Fibroblast of lung (primary cell): ENCODE measurements around the gene DPYSL4. TPM values are rescaled to one million over a fixed set of nuclear protein-coding genes. Genes with fewer than 3 reads are reported as not detected.

Experiments used
- DNase-seq, 2 donors: peaks; one replicate each; pipeline versions ENCODE4 v3.0.0 to v3.0.0-alpha.2; 2010; ENCODE audit warnings: low read depth in 2 of 2
- H2AFZ ChIP-seq: 2 replicates; pipeline ENCODE4 v1.5.1; 2012; ENCODE audit warnings: low read length, control low read depth, inconsistent platforms
- H3K27ac ChIP-seq: 2 replicates; pipeline ENCODE4 v1.5.1; 2011; ENCODE audit warnings: low read length, control low read depth; ENCODE audit not compliant: insufficient read depth
- H3K27me3 ChIP-seq: 2 replicates; pipeline ENCODE4 v1.5.1; 2011; ENCODE audit warnings: mild to moderate bottlenecking, low read length; ENCODE audit not compliant: control insufficient read depth, insufficient read depth
- H3K36me3 ChIP-seq: 2 replicates; pipeline ENCODE4 v1.5.1; 2011; ENCODE audit warnings: low read length; ENCODE audit not compliant: control insufficient read depth, insufficient read depth
- H3K4me1 ChIP-seq: 2 replicates; pipeline ENCODE4 v1.5.1; 2011; ENCODE audit warnings: low read length; ENCODE audit not compliant: control insufficient read depth, insufficient read depth; ENCODE audit errors: extremely low read depth
- H3K4me2 ChIP-seq: 2 replicates; pipeline ENCODE4 v1.5.1; 2011; ENCODE audit warnings: low read length, control low read depth; ENCODE audit not compliant: insufficient read depth; ENCODE audit errors: extremely low read depth
- H3K4me3 ChIP-seq, 4 experiments: fragments of 200-600 bp in 1 of 4; sonication (generic) in 1 of 4; replicated peaks in 1 of 4; 2 replicates each; pipeline ENCODE4 v1.5.1; 2011 to 2016; ENCODE audit warnings: low read length in 4 of 4, low read depth in 3 of 4, mild to moderate bottlenecking in 3 of 4, control low read depth in 2 of 4, inconsistent platforms in 1 of 4, mixed read lengths in 1 of 4; ENCODE audit not compliant: insufficient read depth in 1 of 4; ENCODE audit errors: control extremely low read depth in 1 of 4
- H3K79me2 ChIP-seq: 2 replicates; pipeline ENCODE4 v1.5.1; 2012; ENCODE audit warnings: mild to moderate bottlenecking, low read length, inconsistent platforms; ENCODE audit not compliant: control insufficient read depth, insufficient read depth
- H3K9ac ChIP-seq: 2 replicates; pipeline ENCODE4 v1.5.1; 2011; ENCODE audit warnings: mild to moderate bottlenecking, low read length, control low read depth; ENCODE audit not compliant: insufficient read depth
- H3K9me3 ChIP-seq: 2 replicates; pipeline ENCODE4 v1.5.1; 2012; ENCODE audit warnings: low read depth, low read length; ENCODE audit not compliant: control insufficient read depth, insufficient read depth
- H4K20me1 ChIP-seq: 2 replicates; pipeline ENCODE4 v1.5.1; 2011; ENCODE audit warnings: low read length; ENCODE audit not compliant: control insufficient read depth, insufficient read depth; ENCODE audit errors: extremely low read depth
- CTCF ChIP-seq, 2 donors: IDR thresholded peaks in 1 of 2; conservative IDR thresholded peaks in 1 of 2; 1 replicate in 1 of 2; 2 replicates in 1 of 2; pipeline ENCODE4 v1.5.1; 2011 to 2012; ENCODE audit warnings: low read length in 2 of 2, control low read depth in 1 of 2, inconsistent platforms in 1 of 2, low read depth in 1 of 2, mild to moderate bottlenecking in 1 of 2
- EZH2 ChIP-seq: IDR thresholded peaks from 2 replicates; pipeline ENCODE4 v1.5.1; 2012; ENCODE audit warnings: low read length, control low read depth, mild to moderate bottlenecking; ENCODE audit errors: missing control alignments
- polyA plus RNA-seq, 2 donors: library from polyadenylated mRNA; depleted of rRNA in 1 of 2; stranded (reverse) in 1 of 2; unstranded in 1 of 2; fragments of >200 nt; gene quantifications; 2 replicates each; pipeline ENCODE4 v1.2.1, GENCODE V29; 2011 to 2012; ENCODE audit warnings: missing spikeins in 1 of 2
- total RNA-seq: library from RNA; depleted of rRNA; stranded (reverse); fragments of >200 nt; gene quantifications from 2 replicates; pipeline ENCODE4 v1.2.1, GENCODE V29; 2014

Gene DPYSL4
- total and polyA plus RNA-seq, 2 donors (not counting 1 experiment from before 2014, with no cell fraction given) = 0.83 to 1.4 TPM

GRCh38 chr10:132240581-132240980 is 53.8 kb downstream of the DPYSL4 start:
- Histone ChIP-seq H3K36me3 (no peaks in the 10 kb centered on the region), H3K4me2 (no peak overlapping the region), H4K20me1 (no peaks in the 10 kb centered on the region), H3K27ac (no peak overlapping the region), H3K4me1 (no peaks in the 10 kb centered on the region), H3K9ac (no peak overlapping the region), H3K9me3 (no peaks in the 10 kb centered on the region), H2AFZ (no peak overlapping the region), H3K79me2 (no peaks in the 10 kb centered on the region), H3K27me3 (no peaks in the 10 kb centered on the region), H3K4me3 (no peak overlapping the region)
- TF ChIP-seq CTCF (conservative IDR thresholded peaks at IDR 0.05 in 1 of 2, IDR thresholded peaks at IDR 0.05 in 1 of 2; ENCODE audit: low read depth in 1 of 2, low read length in 2 of 2) (no peak), EZH2 (no peak)
- DNase-seq = no peak

GRCh38 chr10:132241086-132241485 is 54.3 kb downstream of the DPYSL4 start:
- Histone ChIP-seq H3K9me3 (no peaks in the 10 kb centered on the region), H3K4me2 (no peak overlapping the region), H3K27ac (no peak overlapping the region), H4K20me1 (no peaks in the 10 kb centered on the region), H2AFZ (no peak overlapping the region), H3K27me3 (no peaks in the 10 kb centered on the region), H3K4me3 (no peak overlapping the region), H3K79me2 (no peaks in the 10 kb centered on the region), H3K9ac (no peak overlapping the region), H3K36me3 (no peaks in the 10 kb centered on the region), H3K4me1 (no peaks in the 10 kb centered on the region)
- DNase-seq = no peak
- TF ChIP-seq CTCF (conservative IDR thresholded peaks at IDR 0.05 in 1 of 2, IDR thresholded peaks at IDR 0.05 in 1 of 2; ENCODE audit: low read depth in 1 of 2, low read length in 2 of 2) = no peak
- no peak for TF ChIP-seq EZH2

- Histone ChIP-seq H3K27ac (no peak overlapping the region), H3K9me3 (no peaks in the 10 kb centered on the region), H3K4me2 (no peak overlapping the region), H3K4me3 (no peak overlapping the region), H2AFZ (no peak overlapping the region), H3K79me2 (no peaks in the 10 kb centered on the region), H3K4me1 (no peaks in the 10 kb centered on the region), H3K9ac (no peak overlapping the region), H3K36me3 (no peaks in the 10 kb centered on the region), H4K20me1 (no peaks in the 10 kb centered on the region), H3K27me3 (no peaks in the 10 kb centered on the region)
- TF ChIP-seq CTCF (conservative IDR thresholded peaks at IDR 0.05 in 1 of 2, IDR thresholded peaks at IDR 0.05 in 1 of 2; ENCODE audit: low read depth in 1 of 2, low read length in 2 of 2) (no peak), EZH2 (no peak)
- DNase-seq = no peak
These were observed 54.7 kb downstream of the DPYSL4 start for GRCh38 chr10:132241496-132241895.
